Measurements from ENCODE around the gene ARHGAP24.

The ARHGAP24 gene

GRCh38 chr4:85870298-85871083, 395.5 kb downstream of the ARHGAP24 start:
- no peak overlapping the region for H3K27ac ChIP-seq (ENCODE audit: low read depth in 2 of 2, low read length in 2 of 2)
- no peaks in the 10 kb centered on the region for H3K27me3 ChIP-seq (ENCODE audit: control insufficient read depth in 2 of 2, insufficient read depth in 2 of 2, low read length in 2 of 2)
- no peak overlapping the region for H3K9ac ChIP-seq (ENCODE audit: low read depth in 1 of 2, low read length in 2 of 2)
- no peaks in the 10 kb centered on the region for H3K36me3 ChIP-seq (ENCODE audit: control insufficient read depth in 2 of 2, insufficient read depth in 2 of 2, low read length in 2 of 2)
- no peaks in the 10 kb centered on the region for H3K4me1 ChIP-seq (ENCODE audit: control insufficient read depth in 2 of 2, insufficient read depth in 2 of 2, low read length in 2 of 2)
- no peak overlapping the region for H3K4me3 ChIP-seq (ENCODE audit: low read length in 2 of 2)
- H3K9me3 ChIP-seq (ENCODE audit: control insufficient read depth in 2 of 2, low read length in 2 of 2), result no peaks in the 10 kb centered on the region

DNA sequence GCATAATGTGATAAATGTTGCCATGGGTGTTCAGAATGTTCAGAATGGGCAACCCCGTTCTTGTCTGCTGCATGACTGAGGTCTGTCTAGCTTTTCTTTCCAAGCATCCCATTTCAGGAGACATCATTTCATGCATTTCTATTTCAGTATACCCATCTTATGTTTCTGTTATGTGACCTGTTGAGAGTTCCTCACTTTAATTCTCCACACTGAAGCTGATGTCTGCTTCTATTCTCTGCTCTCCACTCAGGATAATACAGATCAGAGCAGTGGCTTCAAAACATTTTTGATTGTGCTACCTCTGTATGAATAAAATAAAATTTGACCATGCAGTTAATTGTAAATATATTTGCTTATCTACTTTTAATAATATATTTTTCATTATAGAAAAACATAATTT, 398.6 kb downstream of the ARHGAP24 start:
- no peak overlapping the region for H3K27ac ChIP-seq (ENCODE audit: low read depth in 2 of 2, low read length in 2 of 2)

DNA sequence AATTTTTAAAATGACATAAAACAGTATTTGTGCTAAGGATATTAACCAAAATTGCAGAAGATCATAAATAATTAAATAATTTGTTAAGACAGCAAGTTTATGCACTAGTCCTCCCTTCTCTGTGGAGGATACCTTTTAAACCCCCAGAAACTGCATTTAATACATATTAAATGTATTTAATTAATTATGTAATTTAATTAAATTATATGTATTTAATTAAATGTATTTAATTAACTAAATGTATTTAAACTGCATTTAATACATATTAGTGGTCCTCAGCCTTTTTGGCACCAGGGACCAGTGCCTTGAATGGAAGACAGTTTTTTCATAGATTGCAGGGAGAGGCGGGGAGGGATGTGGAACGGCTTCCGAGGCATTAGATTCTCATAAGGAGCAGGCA, 404.6 kb downstream of the ARHGAP24 start:
- no peaks in the 10 kb centered on the region for H3K4me1 ChIP-seq (ENCODE audit: control insufficient read depth in 2 of 2, insufficient read depth in 2 of 2, low read length in 2 of 2)
- no peaks in the 10 kb centered on the region for H3K36me3 ChIP-seq (ENCODE audit: control insufficient read depth in 2 of 2, insufficient read depth in 2 of 2, low read length in 2 of 2)
- H3K9ac ChIP-seq (ENCODE audit: low read depth in 1 of 2, low read length in 2 of 2), result no peak overlapping the region
- no peak overlapping the region for H3K4me3 ChIP-seq (ENCODE audit: low read length in 2 of 2)
- no peaks in the 10 kb centered on the region for H3K9me3 ChIP-seq (ENCODE audit: control insufficient read depth in 2 of 2, low read length in 2 of 2)
- H3K27ac ChIP-seq (ENCODE audit: low read depth in 2 of 2, low read length in 2 of 2), result no peak overlapping the region
- H3K27me3 ChIP-seq (ENCODE audit: control insufficient read depth in 2 of 2, insufficient read depth in 2 of 2, low read length in 2 of 2), result no peaks in the 10 kb centered on the region

More for the DNA sequence above, 398.6 kb downstream of the ARHGAP24 start:
- Histone ChIP-seq H3K9ac (ENCODE audit: low read depth in 1 of 2, low read length in 2 of 2) (no peak overlapping the region), H3K27me3 (ENCODE audit: control insufficient read depth in 2 of 2, insufficient read depth in 2 of 2, low read length in 2 of 2) (no peaks in the 10 kb centered on the region), H3K4me3 (ENCODE audit: low read length in 2 of 2) (no peak overlapping the region), H3K9me3 (ENCODE audit: control insufficient read depth in 2 of 2, low read length in 2 of 2) (no peaks in the 10 kb centered on the region), H3K4me1 (ENCODE audit: control insufficient read depth in 2 of 2, insufficient read depth in 2 of 2, low read length in 2 of 2) (no peaks in the 10 kb centered on the region), H3K36me3 (ENCODE audit: control insufficient read depth in 2 of 2, insufficient read depth in 2 of 2, low read length in 2 of 2) (no peaks in the 10 kb centered on the region)

DNA sequence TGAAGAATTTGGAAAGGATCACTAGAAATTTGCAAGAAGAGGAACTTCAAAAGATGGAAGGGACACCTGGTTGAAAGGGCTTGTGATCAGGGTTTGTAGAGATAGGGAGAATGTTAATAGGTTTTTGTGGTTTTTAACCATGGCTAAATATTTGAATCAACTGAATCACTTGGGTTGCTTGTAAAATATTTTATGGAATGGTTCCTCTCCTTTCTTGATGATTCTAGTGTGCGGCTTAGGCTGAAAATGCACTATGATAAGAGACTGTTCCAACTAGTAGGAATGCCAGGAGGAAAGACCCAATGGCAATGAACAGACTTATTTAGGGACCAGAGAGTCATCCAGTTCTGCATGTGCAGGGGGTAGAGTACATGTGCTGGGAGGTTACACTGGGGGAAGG, 408.2 kb downstream of the ARHGAP24 start:
- Histone ChIP-seq H3K9ac (ENCODE audit: low read depth in 1 of 2, low read length in 2 of 2) (no peak overlapping the region), H3K27ac (ENCODE audit: low read depth in 2 of 2, low read length in 2 of 2) (no peak overlapping the region), H3K4me1 (ENCODE audit: control insufficient read depth in 2 of 2, insufficient read depth in 2 of 2, low read length in 2 of 2) (no peaks in the 10 kb centered on the region), H3K9me3 (ENCODE audit: control insufficient read depth in 2 of 2, low read length in 2 of 2) (no peaks in the 10 kb centered on the region), H3K4me3 (ENCODE audit: low read length in 2 of 2) (no peak overlapping the region), H3K27me3 (ENCODE audit: control insufficient read depth in 2 of 2, insufficient read depth in 2 of 2, low read length in 2 of 2) (no peaks in the 10 kb centered on the region), H3K36me3 (ENCODE audit: control insufficient read depth in 2 of 2, insufficient read depth in 2 of 2, low read length in 2 of 2) (no peaks in the 10 kb centered on the region)

DNA sequence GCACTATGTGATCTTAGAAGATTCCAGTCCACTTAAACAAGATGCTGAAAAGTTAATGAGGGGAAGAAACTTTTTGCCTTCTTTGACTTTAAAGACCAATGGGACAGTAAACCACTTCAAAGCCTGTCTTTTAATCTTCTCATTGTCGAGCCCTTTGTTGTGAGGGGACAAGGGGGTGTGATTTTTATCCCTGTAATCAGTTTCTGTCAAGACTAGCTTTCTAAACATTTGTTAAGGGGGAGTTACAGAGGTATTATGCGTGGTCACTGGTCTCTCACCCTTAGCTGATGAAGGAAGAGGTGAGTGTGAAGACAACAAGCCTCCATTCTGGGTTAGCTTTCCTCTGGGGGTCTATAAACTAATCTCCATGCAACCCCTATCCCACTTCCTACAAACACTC, 409.3 kb downstream of the ARHGAP24 start:
- no peak overlapping the region for H3K9ac ChIP-seq (ENCODE audit: low read depth in 1 of 2, low read length in 2 of 2)
- no peaks in the 10 kb centered on the region for H3K4me1 ChIP-seq (ENCODE audit: control insufficient read depth in 2 of 2, insufficient read depth in 2 of 2, low read length in 2 of 2)
- H3K4me3 ChIP-seq (ENCODE audit: low read length in 2 of 2), result no peak overlapping the region
- H3K27me3 ChIP-seq (ENCODE audit: control insufficient read depth in 2 of 2, insufficient read depth in 2 of 2, low read length in 2 of 2), result no peaks in the 10 kb centered on the region
- no peaks in the 10 kb centered on the region for H3K36me3 ChIP-seq (ENCODE audit: control insufficient read depth in 2 of 2, insufficient read depth in 2 of 2, low read length in 2 of 2)
- H3K9me3 ChIP-seq (ENCODE audit: control insufficient read depth in 2 of 2, low read length in 2 of 2), result no peaks in the 10 kb centered on the region
- H3K27ac ChIP-seq (ENCODE audit: low read depth in 2 of 2, low read length in 2 of 2), result no peak overlapping the region

DNA sequence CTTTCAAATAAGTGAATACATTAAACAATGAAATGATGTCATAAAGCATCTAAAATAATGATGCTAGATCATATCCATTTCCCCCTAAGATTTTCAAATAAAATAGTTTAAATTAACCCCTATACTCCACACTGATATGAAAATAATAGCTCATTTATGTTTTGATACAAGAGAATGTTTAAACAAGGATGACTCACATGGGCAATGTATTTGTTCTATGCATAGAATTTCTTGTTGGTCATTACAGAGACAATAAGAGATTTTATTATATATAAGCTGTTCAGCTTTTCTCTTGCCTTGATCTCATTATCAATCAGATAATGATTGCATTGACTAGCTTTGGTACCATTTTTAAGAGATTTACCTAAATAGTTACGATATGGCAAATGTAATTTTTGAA, 411.7 kb downstream of the ARHGAP24 start:
- Histone ChIP-seq H3K4me3 (ENCODE audit: low read length in 2 of 2) (no peak overlapping the region), H3K9me3 (ENCODE audit: control insufficient read depth in 2 of 2, low read length in 2 of 2) (no peaks in the 10 kb centered on the region), H3K9ac (ENCODE audit: low read depth in 1 of 2, low read length in 2 of 2) (no peak overlapping the region), H3K36me3 (ENCODE audit: control insufficient read depth in 2 of 2, insufficient read depth in 2 of 2, low read length in 2 of 2) (no peaks in the 10 kb centered on the region), H3K4me1 (ENCODE audit: control insufficient read depth in 2 of 2, insufficient read depth in 2 of 2, low read length in 2 of 2) (no peaks in the 10 kb centered on the region), H3K27me3 (ENCODE audit: control insufficient read depth in 2 of 2, insufficient read depth in 2 of 2, low read length in 2 of 2) (no peaks in the 10 kb centered on the region), H3K27ac (ENCODE audit: low read depth in 2 of 2, low read length in 2 of 2) (no peak overlapping the region)

DNA sequence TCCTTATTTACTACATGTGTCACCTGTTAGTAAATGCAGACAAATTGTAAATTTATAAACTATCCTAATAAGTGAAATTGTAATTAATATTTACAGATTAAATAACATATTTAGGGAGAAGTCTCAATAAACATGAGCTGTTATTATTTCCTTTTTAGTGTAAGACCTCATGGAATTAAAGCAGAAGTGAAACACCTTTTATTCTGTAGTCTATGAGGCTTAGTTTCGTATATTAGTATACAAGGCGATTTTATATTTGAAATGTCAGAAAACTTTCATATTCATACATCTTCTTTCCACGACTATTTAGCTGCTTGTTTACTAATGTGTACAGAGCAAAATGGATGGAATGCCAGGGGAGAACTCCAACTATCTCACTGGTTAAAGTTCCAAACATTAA, 414.4 kb downstream of the ARHGAP24 start:
- no peak overlapping the region for H3K27ac ChIP-seq (ENCODE audit: low read depth in 2 of 2, low read length in 2 of 2)
- no peak overlapping the region for H3K4me3 ChIP-seq (ENCODE audit: low read length in 2 of 2)
- no peaks in the 10 kb centered on the region for H3K9me3 ChIP-seq (ENCODE audit: control insufficient read depth in 2 of 2, low read length in 2 of 2)
- H3K4me1 ChIP-seq (ENCODE audit: control insufficient read depth in 2 of 2, insufficient read depth in 2 of 2, low read length in 2 of 2), result no peaks in the 10 kb centered on the region
- H3K27me3 ChIP-seq (ENCODE audit: control insufficient read depth in 2 of 2, insufficient read depth in 2 of 2, low read length in 2 of 2), result no peaks in the 10 kb centered on the region
- no peaks in the 10 kb centered on the region for H3K36me3 ChIP-seq (ENCODE audit: control insufficient read depth in 2 of 2, insufficient read depth in 2 of 2, low read length in 2 of 2)
- no peak overlapping the region for H3K9ac ChIP-seq (ENCODE audit: low read depth in 1 of 2, low read length in 2 of 2)

DNA sequence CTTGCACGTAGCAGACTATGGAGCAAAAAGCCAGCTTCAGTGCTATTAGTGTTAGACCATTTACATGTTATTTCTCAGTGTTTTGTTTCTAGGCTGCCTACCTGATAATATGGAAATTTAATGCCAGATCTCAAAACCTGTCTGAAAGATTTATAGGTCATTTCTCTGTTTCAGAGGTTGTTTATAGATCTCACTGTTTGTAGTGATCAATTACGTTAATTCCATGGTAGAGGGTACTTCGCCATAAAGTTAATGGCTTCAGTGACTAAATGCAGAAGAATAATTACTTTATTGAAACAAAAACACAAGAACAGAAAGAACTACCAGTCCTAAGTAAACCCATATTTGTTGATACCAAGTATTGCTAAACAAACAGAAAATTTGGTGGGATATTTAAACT, 420.8 kb downstream of the ARHGAP24 start:
- Histone ChIP-seq H3K27ac (ENCODE audit: low read depth in 2 of 2, low read length in 2 of 2) (no peak overlapping the region), H3K4me1 (ENCODE audit: control insufficient read depth in 2 of 2, insufficient read depth in 2 of 2, low read length in 2 of 2) (no peaks in the 10 kb centered on the region), H3K9ac (ENCODE audit: low read depth in 1 of 2, low read length in 2 of 2) (no peak overlapping the region), H3K9me3 (ENCODE audit: control insufficient read depth in 2 of 2, low read length in 2 of 2) (no peaks in the 10 kb centered on the region), H3K4me3 (ENCODE audit: low read length in 2 of 2) (no peak overlapping the region), H3K27me3 (ENCODE audit: control insufficient read depth in 2 of 2, insufficient read depth in 2 of 2, low read length in 2 of 2) (no peaks in the 10 kb centered on the region), H3K36me3 (ENCODE audit: control insufficient read depth in 2 of 2, insufficient read depth in 2 of 2, low read length in 2 of 2) (no peaks in the 10 kb centered on the region)

GRCh38 chr4:85898231-85898630, 423.3 kb downstream of the ARHGAP24 start:
- no peaks in the 10 kb centered on the region for H3K4me1 ChIP-seq (ENCODE audit: control insufficient read depth in 2 of 2, insufficient read depth in 2 of 2, low read length in 2 of 2)
- no peak overlapping the region for H3K27ac ChIP-seq (ENCODE audit: low read depth in 2 of 2, low read length in 2 of 2)
- H3K27me3 ChIP-seq (ENCODE audit: control insufficient read depth in 2 of 2, insufficient read depth in 2 of 2, low read length in 2 of 2), result no peaks in the 10 kb centered on the region
- no peaks in the 10 kb centered on the region for H3K9me3 ChIP-seq (ENCODE audit: control insufficient read depth in 2 of 2, low read length in 2 of 2)
- no peak overlapping the region for H3K9ac ChIP-seq (ENCODE audit: low read depth in 1 of 2, low read length in 2 of 2)
- no peak overlapping the region for H3K4me3 ChIP-seq (ENCODE audit: low read length in 2 of 2)
- no peaks in the 10 kb centered on the region for H3K36me3 ChIP-seq (ENCODE audit: control insufficient read depth in 2 of 2, insufficient read depth in 2 of 2, low read length in 2 of 2)

DNA sequence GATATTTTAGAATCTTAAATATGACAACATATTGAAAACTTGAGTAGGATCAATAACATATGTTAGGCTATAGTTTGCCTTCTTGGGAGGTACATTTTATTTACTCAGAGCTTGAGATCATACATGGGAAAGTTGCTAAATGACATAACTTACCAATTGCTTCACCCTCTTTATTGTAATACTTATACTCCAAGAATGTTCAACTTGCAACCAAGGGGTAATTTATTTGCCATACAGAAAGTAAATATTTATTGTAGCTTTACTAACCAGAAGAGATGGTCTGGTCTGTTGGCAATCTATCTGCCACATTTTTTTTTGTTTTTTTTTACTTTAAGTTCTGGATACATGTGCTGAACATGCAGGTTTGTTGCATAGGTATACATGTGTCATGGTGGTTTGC, 426.6 kb downstream of the ARHGAP24 start:
- no peaks in the 10 kb centered on the region for H3K36me3 ChIP-seq (ENCODE audit: control insufficient read depth in 2 of 2, insufficient read depth in 2 of 2, low read length in 2 of 2)

More for the DNA sequence above, 426.6 kb downstream of the ARHGAP24 start:
- H3K27me3 ChIP-seq (ENCODE audit: control insufficient read depth in 2 of 2, insufficient read depth in 2 of 2, low read length in 2 of 2), result no peaks in the 10 kb centered on the region
- no peak overlapping the region for H3K27ac ChIP-seq (ENCODE audit: low read depth in 2 of 2, low read length in 2 of 2)
- no peak overlapping the region for H3K9ac ChIP-seq (ENCODE audit: low read depth in 1 of 2, low read length in 2 of 2)
- no peak overlapping the region for H3K4me3 ChIP-seq (ENCODE audit: low read length in 2 of 2)
- H3K4me1 ChIP-seq (ENCODE audit: control insufficient read depth in 2 of 2, insufficient read depth in 2 of 2, low read length in 2 of 2), result no peaks in the 10 kb centered on the region
- H3K9me3 ChIP-seq (ENCODE audit: control insufficient read depth in 2 of 2, low read length in 2 of 2), result no peaks in the 10 kb centered on the region

Measured in mucosa of rectum (tissue), 2 donors.